Breast epithelium (tissue), 4 donors: ENCODE results near the gene CIAPIN1. TPM values are rescaled to one million over a fixed set of nuclear protein-coding genes. Genes with fewer than 3 reads are reported as not detected.

Experiments
- DNase-seq, 2 donors: peaks; one replicate each; pipeline ENCODE4 v3.0.0-alpha.2; 2019; ENCODE audit warnings: low spot score in 2 of 2
- H3K27ac ChIP-seq, 2 donors: fragments of 200-600 bp; sonication (generic) in 1 of 2; one replicate each; pipeline ENCODE4 v1.5.1; 2016 to 2019; ENCODE audit warnings: mild to moderate bottlenecking in 1 of 2
- H3K27me3 ChIP-seq, 2 donors: fragments of 200-600 bp; sonication (generic) in 1 of 2; one replicate each; pipeline versions ENCODE4 v1.5.1 to v1.6.0; 2017 to 2019; ENCODE audit warnings: control low read depth in 1 of 2, mild to moderate bottlenecking in 1 of 2
- H3K36me3 ChIP-seq: fragments of 200-600 bp; one replicate; pipeline ENCODE4 v1.5.1; 2019
- H3K4me1 ChIP-seq, 2 donors: fragments of 200-600 bp; sonication (generic); one replicate each; pipeline ENCODE4 v1.5.1; 2016 to 2019; ENCODE audit warnings: control low read depth in 1 of 2
- H3K4me3 ChIP-seq, 3 donors: fragments of 200-600 bp; sonication (generic); 1 replicate in 2 of 3; 2 replicates in 1 of 3; pipeline ENCODE4 v1.5.1; 2016 to 2019; ENCODE audit warnings: mild to moderate bottlenecking in 3 of 3, moderate library complexity in 2 of 3
- H3K9me3 ChIP-seq, 2 donors: fragments of 200-600 bp; sonication (generic) in 1 of 2; one replicate each; pipeline ENCODE4 v1.5.1; 2016 to 2019; ENCODE audit warnings: control low read depth in 1 of 2
- POLR2A ChIP-seq: fragments of 450-650 bp; IDR thresholded peaks from one replicate; pipeline ENCODE4 v1.6.1; 2016; ENCODE audit warnings: antibody characterized with exemption, mild to moderate bottlenecking, moderate library complexity
- POLR2AphosphoS5 ChIP-seq, 3 donors: sonication (generic); formaldehyde crosslinking; IDR thresholded peaks; one replicate each; pipeline ENCODE4 v1.6.1; 2017; ENCODE audit warnings: antibody characterized with exemption in 3 of 3
- intact Hi-C: fragments of 100-400 bp; cut with DNase I; formaldehyde crosslinking; loops from one replicate; pipeline ENCODE4 v1.15.1; 2023; ENCODE audit warnings: low total_unique reads
- total RNA-seq, 3 donors: library from RNA; depleted of rRNA; stranded (reverse); fragments of >200 nt; gene quantifications; one replicate each; pipeline ENCODE4 v1.1.0, GENCODE V29; 2016
- TF ChIP-seq, protein P1 (sequence below), 3 donors: fragments of 450-650 bp; IDR thresholded peaks; one replicate each; pipeline ENCODE4 v1.5.1; 2016 to 2017; ENCODE audit warnings: antibody characterized with exemption in 3 of 3, mild to moderate bottlenecking in 3 of 3, moderate library complexity in 3 of 3

Gene CIAPIN1
- 10 to 100 TPM; 23.4 to 33.2 (median 28.8) TPM for total RNA-seq

DNA sequence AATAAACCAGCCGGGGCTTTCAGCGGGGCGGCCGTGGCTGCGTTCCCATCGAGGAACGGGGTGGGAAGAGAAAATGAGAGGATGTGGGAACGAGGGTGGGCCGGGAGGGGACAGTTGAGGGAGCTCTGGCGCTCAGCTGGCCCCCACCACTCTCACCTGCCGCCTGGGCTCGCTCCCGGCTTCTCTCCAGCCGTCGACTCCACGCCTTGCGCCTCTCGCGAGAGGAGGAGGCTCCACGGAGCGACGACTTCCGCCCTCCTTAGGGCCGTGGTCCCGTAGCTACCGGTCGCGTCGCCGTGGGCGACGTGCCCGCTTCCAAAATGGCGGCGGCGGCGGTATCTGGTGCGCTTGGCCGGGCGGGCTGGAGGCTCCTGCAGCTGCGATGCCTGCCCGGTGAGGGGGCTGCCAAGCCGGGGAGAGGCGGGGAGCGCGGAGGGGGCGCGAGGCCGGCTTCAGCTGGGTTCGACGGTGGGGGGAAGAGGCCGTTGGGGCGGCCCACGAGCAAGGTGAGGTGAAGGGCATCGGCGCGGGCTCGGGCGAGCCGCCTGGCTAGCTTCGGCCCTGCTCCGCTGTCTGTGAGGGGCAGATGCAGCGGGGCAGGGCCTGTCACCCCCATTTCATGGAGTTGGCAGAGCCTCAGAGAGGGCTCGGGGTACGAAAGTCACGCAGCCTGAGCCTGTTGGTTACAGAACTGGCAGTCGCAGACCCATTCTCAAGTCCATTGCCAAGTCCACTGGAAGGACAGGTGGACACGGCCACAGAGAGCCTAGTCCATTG is at the start of gene CIAPIN1, which contains the start of gene COQ9:
Gene CIAPIN1, minus strand, starts transcription at position 200 of the 777 bp plus-strand sequence. CDS start 6,457 bp downstream, outside the sequence.
Gene COQ9, plus strand, starts transcription at position 294 of the 777 bp plus-strand sequence. Its CDS starts 27 bp downstream, at position 321.
- Histone ChIP-seq H3K27me3 (no peaks in the 10 kb centered on the region), H3K9me3 (no peaks in the 10 kb centered on the region), H3K4me3 (peak within 1 kb of the TSS; percentile 70 to 99 (median 92)), H3K27ac (peak within 1 kb of the TSS; percentile 83 to 93), H3K4me1 (peaks cover 0 to 5% of the 10 kb centered on the region in 2 donors), H3K36me3 (no peaks in the 10 kb centered on the region)
- DNase-seq, result peak; percentile 93 to 94
- intact Hi-C loops, result no loop called here
- TF ChIP-seq, protein P1, sequence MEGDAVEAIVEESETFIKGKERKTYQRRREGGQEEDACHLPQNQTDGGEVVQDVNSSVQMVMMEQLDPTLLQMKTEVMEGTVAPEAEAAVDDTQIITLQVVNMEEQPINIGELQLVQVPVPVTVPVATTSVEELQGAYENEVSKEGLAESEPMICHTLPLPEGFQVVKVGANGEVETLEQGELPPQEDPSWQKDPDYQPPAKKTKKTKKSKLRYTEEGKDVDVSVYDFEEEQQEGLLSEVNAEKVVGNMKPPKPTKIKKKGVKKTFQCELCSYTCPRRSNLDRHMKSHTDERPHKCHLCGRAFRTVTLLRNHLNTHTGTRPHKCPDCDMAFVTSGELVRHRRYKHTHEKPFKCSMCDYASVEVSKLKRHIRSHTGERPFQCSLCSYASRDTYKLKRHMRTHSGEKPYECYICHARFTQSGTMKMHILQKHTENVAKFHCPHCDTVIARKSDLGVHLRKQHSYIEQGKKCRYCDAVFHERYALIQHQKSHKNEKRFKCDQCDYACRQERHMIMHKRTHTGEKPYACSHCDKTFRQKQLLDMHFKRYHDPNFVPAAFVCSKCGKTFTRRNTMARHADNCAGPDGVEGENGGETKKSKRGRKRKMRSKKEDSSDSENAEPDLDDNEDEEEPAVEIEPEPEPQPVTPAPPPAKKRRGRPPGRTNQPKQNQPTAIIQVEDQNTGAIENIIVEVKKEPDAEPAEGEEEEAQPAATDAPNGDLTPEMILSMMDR (IDR thresholded peaks at IDR 0.05), result no peak
- TF ChIP-seq POLR2A (peak; percentile 86), POLR2AphosphoS5 (IDR thresholded peaks at IDR 0.05) (peak; percentile 79 to 91 (median 84))

DNA sequence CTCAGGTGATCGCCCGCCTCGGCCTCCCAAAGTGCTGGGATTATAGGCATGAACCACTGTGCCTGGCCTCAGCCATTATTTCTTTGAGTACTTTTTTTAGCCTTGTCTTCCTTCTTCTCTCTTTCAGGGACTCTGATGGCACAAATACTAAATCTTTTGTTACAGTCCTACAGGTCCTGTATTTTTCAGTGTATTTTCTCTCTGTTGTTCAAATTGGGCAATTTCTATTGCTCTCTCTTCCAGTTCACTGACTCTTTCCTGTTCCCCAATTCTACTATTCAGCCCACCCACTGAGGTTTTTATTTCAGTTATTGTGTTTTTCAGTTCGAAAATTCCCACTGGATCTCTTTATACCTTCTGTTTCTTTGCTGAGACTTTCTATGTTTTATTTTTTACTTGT is 46.6 kb upstream of the CIAPIN1 start:
- Histone ChIP-seq H3K27me3 (no peaks in the 10 kb centered on the region), H3K9me3 (no peaks in the 10 kb centered on the region), H3K4me3 (no peak overlapping the region), H3K27ac (no peak overlapping the region), H3K36me3 (no peaks in the 10 kb centered on the region), H3K4me1 (no peaks in the 10 kb centered on the region)
- no peak for DNase-seq
- TF ChIP-seq, protein P1 (IDR thresholded peaks at IDR 0.05), result no peak
- TF ChIP-seq POLR2A (no peak), POLR2AphosphoS5 (IDR thresholded peaks at IDR 0.05) (no peak)
- intact Hi-C loops, result no loop called here

DNA sequence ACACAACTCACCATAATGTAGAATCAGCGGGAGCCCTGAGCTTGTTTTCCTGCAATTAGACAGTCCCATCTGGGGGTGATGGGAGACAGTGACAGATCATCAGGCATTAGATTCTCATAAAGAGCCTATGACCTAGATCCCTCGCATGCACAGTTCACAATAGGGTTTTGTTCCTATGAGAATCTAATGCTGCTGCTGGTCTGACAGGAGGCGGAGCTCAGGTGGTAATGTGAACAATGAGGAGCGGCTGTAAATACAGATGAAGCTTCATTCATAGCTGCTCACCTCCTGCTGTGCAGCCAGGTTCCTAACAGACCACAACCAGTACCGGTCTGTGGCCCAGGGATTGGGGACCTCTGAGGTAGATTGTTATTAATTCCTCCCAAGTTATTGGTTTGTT is 42.0 kb upstream of the CIAPIN1 start:
- Histone ChIP-seq H3K36me3 (no peaks in the 10 kb centered on the region), H3K9me3 (no peaks in the 10 kb centered on the region), H3K27ac (no peak overlapping the region), H3K27me3 (no peaks in the 10 kb centered on the region), H3K4me3 (no peak overlapping the region), H3K4me1 (peaks cover 0 to 7% of the 10 kb centered on the region in 2 donors)
- TF ChIP-seq, protein P1 (IDR thresholded peaks at IDR 0.05), result no peak
- TF ChIP-seq POLR2AphosphoS5 (IDR thresholded peaks at IDR 0.05) (no peak), POLR2A (no peak)
- intact Hi-C loops, result no loop called here
- DNase-seq, result no peak

DNA sequence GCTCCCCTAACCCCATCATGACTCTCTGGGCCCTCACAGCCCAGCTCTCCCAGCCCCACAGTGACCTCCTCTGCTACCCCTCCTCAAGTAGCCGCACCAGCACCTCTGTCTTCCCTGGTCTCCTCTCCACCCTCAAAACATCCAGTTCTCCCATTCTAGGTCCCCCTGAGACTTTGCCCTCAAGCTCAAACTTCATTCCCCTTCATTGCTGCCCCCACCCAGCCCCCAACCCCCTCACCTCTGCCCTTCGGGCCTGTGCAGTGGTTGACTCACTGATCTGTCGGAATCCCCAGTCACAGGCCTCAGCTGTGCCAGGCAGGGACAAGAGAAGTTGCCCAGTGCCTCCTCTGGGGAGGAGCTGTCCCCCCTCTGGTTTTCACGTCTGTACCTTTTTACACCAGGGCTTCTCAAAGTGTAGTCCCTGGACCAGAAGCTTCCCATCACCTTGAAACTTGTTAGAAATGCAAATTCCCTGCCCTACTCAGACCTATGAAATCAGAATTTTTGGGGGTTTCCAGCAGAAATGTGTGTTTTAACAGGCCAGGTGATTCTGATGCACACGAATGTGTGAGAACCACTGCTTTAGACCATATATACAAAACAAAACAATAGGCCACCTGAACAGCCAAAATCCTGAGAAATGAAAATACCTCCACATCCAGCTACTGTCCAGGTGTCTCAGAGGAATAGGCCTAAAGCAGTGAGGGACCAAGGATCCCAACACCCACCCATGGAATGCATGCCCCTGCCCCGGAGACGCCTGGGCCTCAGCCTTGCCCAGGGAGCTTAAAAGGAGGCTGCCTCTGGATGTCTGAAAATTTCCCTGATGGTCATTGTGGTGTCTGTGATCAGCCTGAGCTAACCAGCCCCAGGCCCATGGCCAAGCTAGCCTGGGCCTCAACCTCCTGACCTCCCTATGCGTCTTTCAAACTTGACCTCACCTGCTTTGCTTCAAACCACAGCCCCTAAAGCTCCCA is 40.0 kb upstream of the CIAPIN1 start:
- DNase-seq, result peak in 1 of 2 donors; percentile 38
- peaks cover 0 to 11% of the 10 kb centered on the region in 2 donors for H3K4me1 ChIP-seq
- intact Hi-C loops, result no loop called here

More for the DNA sequence above, 40.0 kb upstream of the CIAPIN1 start:
- Histone ChIP-seq H3K27me3 (no peaks in the 10 kb centered on the region), H3K27ac (peak overlapping the region; percentile 67 to 82), H3K36me3 (no peaks in the 10 kb centered on the region), H3K9me3 (no peaks in the 10 kb centered on the region), H3K4me3 (peak overlapping the region; percentile 65 to 82 (median 79))
- TF ChIP-seq POLR2A, result no peak
- TF ChIP-seq POLR2AphosphoS5 (IDR thresholded peaks at IDR 0.05), result no peak
- TF ChIP-seq, protein P1 (IDR thresholded peaks at IDR 0.05), result no peak
